Adrenal gland (tissue), 12 donors: ENCODE data around the gene OCEL1. TPM values are rescaled to one million over a fixed set of nuclear protein-coding genes. Genes with fewer than 3 reads are reported as not detected.

Experiments used
- DNase-seq, 7 donors: peaks; one replicate each; pipeline ENCODE4 v3.0.0-alpha.2; 2019 to 2020
- H3K27ac ChIP-seq, 5 donors: fragments of 200-600 bp; sonication (generic) in 4 of 5; 1 replicate in 3 of 5; 2 replicates in 2 of 5; pipeline versions ENCODE4 v1.5.1 to v1.8.0; 2016 to 2020; ENCODE audit warnings: mild to moderate bottlenecking in 1 of 5
- H3K27me3 ChIP-seq: fragments of 200-600 bp; 2 replicates; pipeline ENCODE4 v1.8.0; 2021
- H3K36me3 ChIP-seq, 2 donors: fragments of 200-600 bp; replicated peaks in 1 of 2; 1 replicate in 1 of 2; 2 replicates in 1 of 2; pipeline versions ENCODE4 v1.5.1 to v1.8.0; 2018 to 2022
- H3K4me1 ChIP-seq, 2 donors: fragments of 200-600 bp; replicated peaks in 1 of 2; 1 replicate in 1 of 2; 2 replicates in 1 of 2; pipeline versions ENCODE4 v1.5.1 to v1.8.0; 2018 to 2021
- H3K4me3 ChIP-seq, 4 donors: fragments of 200-600 bp; sonication (generic) in 3 of 4; one replicate each; pipeline ENCODE4 v1.5.1; 2016 to 2018
- H3K9me3 ChIP-seq, 3 donors: fragments of 200-600 bp; sonication (generic) in 1 of 3; replicated peaks in 1 of 3; 1 replicate in 2 of 3; 2 replicates in 1 of 3; pipeline versions ENCODE4 v1.5.1 to v1.8.0; 2016 to 2021
- POLR2A ChIP-seq, 2 donors: fragments of 450-650 bp; IDR thresholded peaks; one replicate each; pipeline ENCODE4 v1.6.1; 2017; ENCODE audit warnings: antibody characterized with exemption in 2 of 2, mild to moderate bottlenecking in 2 of 2, moderate library complexity in 1 of 2
- WGBS, 4 donors: extraction: QIAGEN DNeasy Blood & Tissue Kit in 2 of 4; methylation state at CpG; one replicate each; pipeline versions ENCODE4 v1.1.5 to v1.1.7; 2013 to 2017; 5-methylcytosine and 5-hydroxymethylcytosine counted together
- intact Hi-C, 2 donors: fragments of 100-400 bp; cut with DNase I; formaldehyde crosslinking; loops; one replicate each; pipeline versions ENCODE4 v1.14.1 to v1.15.0; 2022 to 2023
- polyA plus RNA-seq, 3 donors: library from polyadenylated mRNA; stranded (reverse); fragments of 200-250 nt in 2 of 3; fragments of 350-450 nt in 1 of 3; fragmentation: Illumina TruSeq in 1 of 3; extraction: RNeasy Lipid Tissue Mini Kit (QIAGEN cat#74804) in 1 of 3; gene quantifications; one replicate each; pipeline ENCODE4 v1.2.3, GENCODE V29; 2013 to 2014
- total RNA-seq, 9 donors: library from RNA; depleted of rRNA in 4 of 9; stranded (reverse); fragments of >200 nt in 4 of 9; fragments of 120-200 nt in 1 of 9; fragmentation: NEBNext Ultra II Directional in 1 of 9; extraction: Animal tissue kit (Norgen Biotek cat#: 25700) in 1 of 9; gene quantifications; one replicate each; pipeline versions ENCODE4 v1.1.0 to v1.2.4, GENCODE V29; 2013 to 2023
- TF ChIP-seq, protein P1 (sequence below), 6 experiments: fragments of 450-650 bp in 4 of 6; fragments of 200-600 bp in 2 of 6; sonication (generic) in 1 of 6; IDR thresholded peaks; 1 replicate in 5 of 6; 2 replicates in 1 of 6; pipeline versions ENCODE4 v1.5.1 to v1.8.0; 2016 to 2021; ENCODE audit warnings: antibody characterized with exemption in 6 of 6, mild to moderate bottlenecking in 2 of 6, moderate library complexity in 1 of 6
- donor health status: healthy with polysubstance abuse.
- donor health status: Bipolar disorder and iron deficiency.
- donor health status: DM: yes; HTN: yes; CAD: no.
- donor health status: DM: no; HTN: no; CAD: no.
- donor health status: DM: no; HTN: no; CAD: no.
- donor health status: DM: yes; HTN: yes; CAD: no.

The OCEL1 gene
- total and polyA plus RNA-seq, 12 donors = 6.1 to 49.1 (median 30.3) TPM

- Histone ChIP-seq H3K36me3 (peaks cover 0 to 44% of the 10 kb centered on the region in 2 donors), H3K4me3 (peak within 1 kb of the TSS; percentile 39 to 77 (median 44)), H3K9me3 (no peaks in the 10 kb centered on the region), H3K27me3 (no peaks in the 10 kb centered on the region), H3K27ac (peak within 1 kb of the TSS; percentile 46 to 97 (median 79)), H3K4me1 (peaks cover 12 to 15% of the 10 kb centered on the region in 2 donors)
- DNase-seq = peak; percentile 90 to 95 (median 93)
- 2 to 3% (median 2%) methylated on average over 32 to 56 of the region's 56 CpGs for WGBS, 4 donors
- intact Hi-C loops = no loop called here
- peak in 1 of 2 donors; percentile 69 for TF ChIP-seq POLR2A (IDR thresholded peaks at IDR 0.05)
- TF ChIP-seq, protein P1, sequence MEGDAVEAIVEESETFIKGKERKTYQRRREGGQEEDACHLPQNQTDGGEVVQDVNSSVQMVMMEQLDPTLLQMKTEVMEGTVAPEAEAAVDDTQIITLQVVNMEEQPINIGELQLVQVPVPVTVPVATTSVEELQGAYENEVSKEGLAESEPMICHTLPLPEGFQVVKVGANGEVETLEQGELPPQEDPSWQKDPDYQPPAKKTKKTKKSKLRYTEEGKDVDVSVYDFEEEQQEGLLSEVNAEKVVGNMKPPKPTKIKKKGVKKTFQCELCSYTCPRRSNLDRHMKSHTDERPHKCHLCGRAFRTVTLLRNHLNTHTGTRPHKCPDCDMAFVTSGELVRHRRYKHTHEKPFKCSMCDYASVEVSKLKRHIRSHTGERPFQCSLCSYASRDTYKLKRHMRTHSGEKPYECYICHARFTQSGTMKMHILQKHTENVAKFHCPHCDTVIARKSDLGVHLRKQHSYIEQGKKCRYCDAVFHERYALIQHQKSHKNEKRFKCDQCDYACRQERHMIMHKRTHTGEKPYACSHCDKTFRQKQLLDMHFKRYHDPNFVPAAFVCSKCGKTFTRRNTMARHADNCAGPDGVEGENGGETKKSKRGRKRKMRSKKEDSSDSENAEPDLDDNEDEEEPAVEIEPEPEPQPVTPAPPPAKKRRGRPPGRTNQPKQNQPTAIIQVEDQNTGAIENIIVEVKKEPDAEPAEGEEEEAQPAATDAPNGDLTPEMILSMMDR (IDR thresholded peaks at IDR 0.05) = peak in 1 of 6 experiments; percentile 14
These were observed 10.7 kb upstream of the OCEL1 start, which contains the start of gene USE1 for GRCh38 chr19:17215127-17215971. USE1 (plus strand) TSS chr19:17215357; CDS start chr19:17215406, 49 bp downstream.

DNA sequence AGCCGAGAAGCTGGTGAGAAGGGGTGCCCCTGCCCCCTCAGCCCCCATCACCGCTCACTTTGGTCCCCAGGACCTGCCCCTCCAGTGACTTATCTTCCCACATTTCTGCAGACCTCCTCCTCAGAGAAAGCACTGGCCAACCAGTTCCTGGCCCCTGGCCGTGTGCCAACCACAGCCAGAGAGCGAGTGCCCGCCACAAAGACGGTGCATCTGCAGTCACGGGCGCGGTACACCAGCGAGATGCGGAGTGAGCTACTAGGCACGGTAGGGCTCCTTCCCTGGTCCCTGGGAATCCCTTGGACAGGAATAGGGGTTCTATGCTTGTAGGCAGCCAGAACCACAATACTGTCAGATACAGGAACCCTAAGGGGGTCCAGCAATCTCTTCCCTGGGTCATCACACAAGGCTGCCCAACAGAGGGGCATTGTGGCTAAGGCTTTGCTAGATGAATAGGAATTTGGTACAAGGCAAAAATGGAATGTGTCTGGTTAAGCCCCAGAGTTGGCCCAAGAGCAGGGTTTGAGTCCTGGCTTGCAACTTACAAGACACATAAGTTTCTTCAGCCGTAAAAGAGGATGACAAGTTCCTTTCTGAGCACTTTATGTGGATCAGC lies 9.9 kb upstream of the OCEL1 start:
- H3K4me3 ChIP-seq = peak overlapping the region in 1 of 4 donors; percentile 77
- intact Hi-C loops = no loop called here
- no peaks in the 10 kb centered on the region for H3K27me3 ChIP-seq
- H3K9me3 ChIP-seq = no peaks in the 10 kb centered on the region
- peaks cover 18 to 20% of the 10 kb centered on the region in 2 donors for H3K4me1 ChIP-seq
- peak in 1 of 7 donors; percentile 35 for DNase-seq
- TF ChIP-seq, protein P1 (IDR thresholded peaks at IDR 0.05) = no peak
- 48 to 89% (median 61%) methylated on average over 4 to 13 of the region's 13 CpGs for WGBS, 4 donors
- peaks cover 0 to 38% of the 10 kb centered on the region in 2 donors for H3K36me3 ChIP-seq
- peak overlapping the region in 3 of 5 donors; percentile 73 to 97 (median 94) for H3K27ac ChIP-seq

- WGBS, 4 donors = 92 to 100% (median 97%) methylated on average over 7 to 8 of the region's 8 CpGs
- Histone ChIP-seq H3K4me3 (no peak overlapping the region), H3K36me3 (peaks cover 0 to 22% of the 10 kb centered on the region in 2 donors), H3K9me3 (no peaks in the 10 kb centered on the region), H3K4me1 (peaks cover 18 to 20% of the 10 kb centered on the region in 2 donors), H3K27ac (no peak overlapping the region), H3K27me3 (no peaks in the 10 kb centered on the region)
- no peak for DNase-seq
- intact Hi-C loops = no loop called here
- TF ChIP-seq, protein P1 (IDR thresholded peaks at IDR 0.05) = no peak
- TF ChIP-seq POLR2A (IDR thresholded peaks at IDR 0.05) = no peak
These were observed 6.7 kb upstream of the OCEL1 start for GRCh38 chr19:17219286-17219685.

GRCh38 chr19:17220207-17220758 lies 5.7 kb upstream of the OCEL1 start:
- Histone ChIP-seq H3K4me3 (peak overlapping the region in 1 of 4 donors; percentile 10), H3K27ac (peak overlapping the region in 4 of 5 donors; percentile 41 to 86 (median 80)), H3K4me1 (peaks cover 13% of the 10 kb centered on the region in 2 donors), H3K27me3 (no peaks in the 10 kb centered on the region), H3K36me3 (peaks cover 0 to 22% of the 10 kb centered on the region in 2 donors), H3K9me3 (no peaks in the 10 kb centered on the region)
- TF ChIP-seq POLR2A (IDR thresholded peaks at IDR 0.05) = no peak
- TF ChIP-seq, protein P1 (IDR thresholded peaks at IDR 0.05) = no peak
- intact Hi-C loops = no loop called here
- 29 to 32% (median 30%) methylated on average over 11 to 14 of the region's 14 CpGs for WGBS, 4 donors
- DNase-seq = peak; percentile 65 to 85 (median 83)
